HEK293 (cell line): ENCODE measurements around the gene SNAPC2.

Experiments
- CTCF ChIA-PET: fragments of 350-600 bp; formaldehyde crosslinking; extraction: SDS; loops from one replicate; lab custom pipeline; 2021; ENCODE audit warnings: antibody characterized with exemption; lab: Yijun Ruan, JAX
- POLR2A ChIA-PET: fragments of 300-600 bp; formaldehyde crosslinking; extraction: SDS; loops from one replicate; lab custom pipeline; 2020; ENCODE audit warnings: antibody characterized with exemption, inconsistent platforms; lab: Yijun Ruan, JAX
- H3K27ac ChIP-seq: fragments of 200-500 bp; sonication (Bioruptor generic); 2 replicates; pipeline ENCODE4 v1.5.1; 2014; ENCODE audit warnings: low read depth, low read length, control low read depth, inconsistent platforms; ENCODE audit errors: extremely low read depth
- H3K36me3 ChIP-seq, 2 experiments: fragments of 200-500 bp in 1 of 2; sonication (Bioruptor generic) in 1 of 2; 1 replicate in 1 of 2; 2 replicates in 1 of 2; pipeline ENCODE4 v1.5.1; 2014 to 2017; ENCODE audit warnings: inconsistent platforms in 2 of 2, low read length in 2 of 2; ENCODE audit not compliant: control insufficient read depth in 2 of 2, insufficient read depth in 1 of 2
- H3K4me1 ChIP-seq: fragments of 200-500 bp; sonication (Bioruptor generic); 2 replicates; pipeline ENCODE4 v1.5.1; 2014; ENCODE audit warnings: mild to moderate bottlenecking, low read length, inconsistent platforms; ENCODE audit not compliant: control insufficient read depth, insufficient read depth
- H3K4me3 ChIP-seq: 2 replicates; pipeline ENCODE4 v1.5.1; 2011; ENCODE audit warnings: low read depth, mild to moderate bottlenecking, control low read depth, low read length, moderate library complexity
- H3K9me3 ChIP-seq: fragments of 200-500 bp; sonication (Bioruptor generic); 2 replicates; pipeline ENCODE4 v1.5.1; 2014; ENCODE audit warnings: low read depth, low read length, inconsistent platforms; ENCODE audit not compliant: control insufficient read depth, insufficient read depth
- GFI1B ChIP-seq: fragments of 450-650 bp; formaldehyde crosslinking; IDR thresholded peaks from 2 replicates; pipeline ENCODE4 v1.5.1; 2016; ENCODE audit warnings: missing biosample characterization, missing genetic modification characterization
- GLI2 ChIP-seq: fragments of 450-650 bp; formaldehyde crosslinking; IDR thresholded peaks from 2 replicates; pipeline ENCODE4; 2017; ENCODE audit warnings: missing biosample characterization, missing genetic modification characterization, low read depth, borderline replicate concordance
- SP3 ChIP-seq: fragments of 450-650 bp; formaldehyde crosslinking; IDR thresholded peaks from 2 replicates; pipeline ENCODE4 v1.5.1; 2016; ENCODE audit warnings: missing biosample characterization, missing genetic modification characterization
- ZBTB10 ChIP-seq: fragments of 450-650 bp; formaldehyde crosslinking; IDR thresholded peaks from 2 replicates; pipeline ENCODE4 v1.5.1; 2016; ENCODE audit warnings: missing biosample characterization, missing genetic modification characterization
- ZBTB20 ChIP-seq: fragments of 450-650 bp; formaldehyde crosslinking; IDR thresholded peaks from 2 replicates; pipeline ENCODE4 v1.5.1; 2016; ENCODE audit warnings: missing biosample characterization, missing genetic modification characterization
- ZFP37 ChIP-seq: fragments of 450-650 bp; formaldehyde crosslinking; IDR thresholded peaks from 2 replicates; pipeline ENCODE4 v1.5.1; 2016; ENCODE audit warnings: missing biosample characterization, missing genetic modification characterization
- ZNF121 ChIP-seq: fragments of 450-650 bp; formaldehyde crosslinking; IDR thresholded peaks from 2 replicates; pipeline ENCODE4 v1.5.1; 2016; ENCODE audit warnings: missing biosample characterization, missing genetic modification characterization
- ZNF132 ChIP-seq: fragments of 450-650 bp; formaldehyde crosslinking; IDR thresholded peaks from 2 replicates; pipeline ENCODE4 v1.5.1; 2017; ENCODE audit warnings: missing biosample characterization, missing genetic modification characterization, borderline replicate concordance
- ZNF223 ChIP-seq: fragments of 450-650 bp; formaldehyde crosslinking; IDR thresholded peaks from 2 replicates; pipeline ENCODE4 v1.5.1; 2016; ENCODE audit warnings: missing biosample characterization, missing genetic modification characterization
- ZNF239 ChIP-seq: fragments of 450-650 bp; formaldehyde crosslinking; IDR thresholded peaks from 2 replicates; pipeline ENCODE4 v1.5.1; 2016; ENCODE audit warnings: missing biosample characterization, missing genetic modification characterization
- ZNF292 ChIP-seq: fragments of 450-650 bp; formaldehyde crosslinking; IDR thresholded peaks from 2 replicates; pipeline ENCODE4 v1.5.1; 2016; ENCODE audit warnings: low read depth, missing biosample characterization, missing genetic modification characterization, borderline replicate concordance
- ZNF350 ChIP-seq: fragments of 450-650 bp; formaldehyde crosslinking; IDR thresholded peaks from 2 replicates; pipeline ENCODE4 v1.5.0; 2017; ENCODE audit warnings: missing biosample characterization, mild to moderate bottlenecking, missing genetic modification characterization
- ZNF48 ChIP-seq: fragments of 450-650 bp; formaldehyde crosslinking; IDR thresholded peaks from 2 replicates; pipeline ENCODE4 v1.5.1; 2016; ENCODE audit warnings: missing biosample characterization, missing genetic modification characterization
- ZNF621 ChIP-seq: fragments of 450-650 bp; formaldehyde crosslinking; IDR thresholded peaks from 2 replicates; pipeline ENCODE4 v1.5.1; 2017; ENCODE audit warnings: missing biosample characterization, missing genetic modification characterization
- ZNF707 ChIP-seq: fragments of 450-650 bp; formaldehyde crosslinking; IDR thresholded peaks from 2 replicates; pipeline ENCODE4 v1.5.1; 2016; ENCODE audit warnings: missing biosample characterization, missing genetic modification characterization
- ZNF76 ChIP-seq: fragments of 450-650 bp; formaldehyde crosslinking; IDR thresholded peaks from 2 replicates; pipeline ENCODE4; 2016; ENCODE audit warnings: low read depth, missing biosample characterization, missing genetic modification characterization, borderline replicate concordance
- ZSCAN30 ChIP-seq: fragments of 450-650 bp; IDR thresholded peaks from 2 replicates; pipeline ENCODE4 v1.5.1; 2018; ENCODE audit warnings: missing biosample characterization, mild to moderate bottlenecking, missing genetic modification characterization, moderate library complexity
- TF ChIP-seq, protein P1 (sequence below): fragments of 450-650 bp; IDR thresholded peaks from 2 replicates; pipeline ENCODE4 v1.5.1; 2018; ENCODE audit warnings: missing biosample characterization, missing genetic modification characterization
- TF ChIP-seq, protein P2 (sequence below): sonication (generic); formaldehyde crosslinking; IDR thresholded peaks from 2 replicates; pipeline ENCODE4 v1.8.1; 2022; ENCODE audit warnings: mild to moderate bottlenecking, moderate library complexity, missing genetic modification reagents
- TF ChIP-seq, protein P3 (sequence below): fragments of 450-650 bp; formaldehyde crosslinking; conservative IDR thresholded peaks from 2 replicates; pipeline ENCODE4 v1.5.1; 2016; ENCODE audit warnings: low read depth, missing biosample characterization, missing genetic modification characterization

The SNAPC2 gene

DNA sequence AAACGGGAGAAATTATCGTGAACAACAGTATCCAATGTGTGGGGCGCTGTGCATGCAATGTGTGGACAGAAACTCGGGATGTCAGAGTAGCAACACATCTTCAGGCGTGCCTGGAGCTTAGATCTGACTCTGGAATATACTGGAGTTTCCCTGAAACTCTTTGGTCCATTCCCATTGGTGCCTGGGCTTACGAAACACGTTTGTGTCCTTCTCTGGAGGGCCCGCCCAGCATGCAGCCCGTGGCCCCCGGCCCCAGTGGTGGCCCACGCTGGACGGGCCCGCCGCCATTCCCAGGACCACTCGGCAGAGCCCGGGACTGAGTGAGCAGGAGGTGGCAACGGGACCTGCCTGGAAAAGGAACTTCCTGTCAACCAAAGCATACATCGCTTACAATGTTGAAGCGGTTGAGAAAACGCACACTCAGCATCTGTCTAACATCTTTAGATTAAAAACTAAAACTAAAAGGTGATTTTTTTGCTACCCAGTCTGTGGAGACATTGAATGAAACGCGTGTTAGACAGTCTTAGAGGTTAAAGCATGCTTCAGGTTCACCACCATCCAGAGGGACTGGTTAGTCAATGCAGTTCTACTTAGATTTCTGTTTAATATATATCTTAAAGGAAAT is 42.6 kb downstream of the SNAPC2 start:
- ChIA-PET POLR2A (no interaction called here), CTCF (no interaction called here)
- no peak for TF ChIP-seq ZNF223
- no peak for TF ChIP-seq GLI2 (tag by site-specific recombination)
- TF ChIP-seq, protein P1, sequence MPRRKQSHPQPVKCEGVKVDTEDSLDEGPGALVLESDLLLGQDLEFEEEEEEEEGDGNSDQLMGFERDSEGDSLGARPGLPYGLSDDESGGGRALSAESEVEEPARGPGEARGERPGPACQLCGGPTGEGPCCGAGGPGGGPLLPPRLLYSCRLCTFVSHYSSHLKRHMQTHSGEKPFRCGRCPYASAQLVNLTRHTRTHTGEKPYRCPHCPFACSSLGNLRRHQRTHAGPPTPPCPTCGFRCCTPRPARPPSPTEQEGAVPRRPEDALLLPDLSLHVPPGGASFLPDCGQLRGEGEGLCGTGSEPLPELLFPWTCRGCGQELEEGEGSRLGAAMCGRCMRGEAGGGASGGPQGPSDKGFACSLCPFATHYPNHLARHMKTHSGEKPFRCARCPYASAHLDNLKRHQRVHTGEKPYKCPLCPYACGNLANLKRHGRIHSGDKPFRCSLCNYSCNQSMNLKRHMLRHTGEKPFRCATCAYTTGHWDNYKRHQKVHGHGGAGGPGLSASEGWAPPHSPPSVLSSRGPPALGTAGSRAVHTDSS (tag by site-specific recombination): no peak
- no peak for TF ChIP-seq ZFP37
- no peak for TF ChIP-seq ZSCAN30
- no peak for TF ChIP-seq GFI1B (tag by site-specific recombination)
- TF ChIP-seq ZNF239 (tag by site-specific recombination): no peak
- no peak for TF ChIP-seq ZNF48 (tag by site-specific recombination)
- TF ChIP-seq ZNF707 (tag by site-specific recombination): no peak
- TF ChIP-seq SP3: no peak
- no peak for TF ChIP-seq ZNF76 (tag by site-specific recombination)
- TF ChIP-seq ZNF350 (tag by site-specific recombination): no peak
- TF ChIP-seq ZNF132 (tag by site-specific recombination): no peak
- no peak for TF ChIP-seq ZBTB20
- TF ChIP-seq, protein P2, sequence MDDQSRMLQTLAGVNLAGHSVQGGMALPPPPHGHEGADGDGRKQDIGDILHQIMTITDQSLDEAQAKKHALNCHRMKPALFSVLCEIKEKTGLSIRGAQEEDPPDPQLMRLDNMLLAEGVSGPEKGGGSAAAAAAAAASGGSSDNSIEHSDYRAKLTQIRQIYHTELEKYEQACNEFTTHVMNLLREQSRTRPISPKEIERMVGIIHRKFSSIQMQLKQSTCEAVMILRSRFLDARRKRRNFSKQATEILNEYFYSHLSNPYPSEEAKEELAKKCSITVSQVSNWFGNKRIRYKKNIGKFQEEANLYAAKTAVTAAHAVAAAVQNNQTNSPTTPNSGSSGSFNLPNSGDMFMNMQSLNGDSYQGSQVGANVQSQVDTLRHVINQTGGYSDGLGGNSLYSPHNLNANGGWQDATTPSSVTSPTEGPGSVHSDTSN (CRISPR knock-in tag): no peak
- Histone ChIP-seq H3K4me1 (no peaks in the 10 kb centered on the region), H3K4me3 (no peak overlapping the region), H3K9me3 (no peaks in the 10 kb centered on the region), H3K36me3 (peaks cover 37 to 94% of the 10 kb centered on the region in 2 experiments), H3K27ac (no peak overlapping the region; the same call in 1 of the 2 replicates)

GRCh38 chr19:7963566-7963965 is 43.4 kb downstream of the SNAPC2 start:
- peaks cover 37 to 94% of the 10 kb centered on the region in 2 experiments for H3K36me3 ChIP-seq
- ChIA-PET CTCF (no interaction called here), POLR2A (no interaction called here)
- H3K27ac ChIP-seq: no peak overlapping the region
- H3K9me3 ChIP-seq: no peaks in the 10 kb centered on the region
- TF ChIP-seq ZNF292 (tag by site-specific recombination): no peak
- TF ChIP-seq ZNF121: no peak
- no peak for TF ChIP-seq ZNF350 (tag by site-specific recombination)
- no peak for TF ChIP-seq ZBTB10
- TF ChIP-seq ZNF621 (tag by site-specific recombination): no peak
- TF ChIP-seq, protein P3, sequence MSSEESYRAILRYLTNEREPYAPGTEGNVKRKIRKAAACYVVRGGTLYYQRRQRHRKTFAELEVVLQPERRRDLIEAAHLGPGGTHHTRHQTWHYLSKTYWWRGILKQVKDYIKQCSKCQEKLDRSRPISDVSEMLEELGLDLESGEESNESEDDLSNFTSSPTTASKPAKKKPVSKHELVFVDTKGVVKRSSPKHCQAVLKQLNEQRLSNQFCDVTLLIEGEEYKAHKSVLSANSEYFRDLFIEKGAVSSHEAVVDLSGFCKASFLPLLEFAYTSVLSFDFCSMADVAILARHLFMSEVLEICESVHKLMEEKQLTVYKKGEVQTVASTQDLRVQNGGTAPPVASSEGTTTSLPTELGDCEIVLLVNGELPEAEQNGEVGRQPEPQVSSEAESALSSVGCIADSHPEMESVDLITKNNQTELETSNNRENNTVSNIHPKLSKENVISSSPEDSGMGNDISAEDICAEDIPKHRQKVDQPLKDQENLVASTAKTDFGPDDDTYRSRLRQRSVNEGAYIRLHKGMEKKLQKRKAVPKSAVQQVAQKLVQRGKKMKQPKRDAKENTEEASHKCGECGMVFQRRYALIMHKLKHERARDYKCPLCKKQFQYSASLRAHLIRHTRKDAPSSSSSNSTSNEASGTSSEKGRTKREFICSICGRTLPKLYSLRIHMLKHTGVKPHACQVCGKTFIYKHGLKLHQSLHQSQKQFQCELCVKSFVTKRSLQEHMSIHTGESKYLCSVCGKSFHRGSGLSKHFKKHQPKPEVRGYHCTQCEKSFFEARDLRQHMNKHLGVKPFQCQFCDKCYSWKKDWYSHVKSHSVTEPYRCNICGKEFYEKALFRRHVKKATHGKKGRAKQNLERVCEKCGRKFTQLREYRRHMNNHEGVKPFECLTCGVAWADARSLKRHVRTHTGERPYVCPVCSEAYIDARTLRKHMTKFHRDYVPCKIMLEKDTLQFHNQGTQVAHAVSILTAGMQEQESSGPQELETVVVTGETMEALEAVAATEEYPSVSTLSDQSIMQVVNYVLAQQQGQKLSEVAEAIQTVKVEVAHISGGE (tag by site-specific recombination): no peak
- no peak for TF ChIP-seq ZNF239 (tag by site-specific recombination)
- H3K4me1 ChIP-seq: no peaks in the 10 kb centered on the region
- no peak overlapping the region for H3K4me3 ChIP-seq
